Activated T-cell treated with anti-CD3 and anti-CD28 coated beads, Interleukin-2, amount 50 U/mL, for 72 hours (primary cell): Measurements from ENCODE around the gene PMEPA1. TPM values are rescaled to one million over a fixed set of nuclear protein-coding genes. Genes with fewer than 3 reads are reported as not detected.

Experiments
- ATAC-seq, 2 donors: fragments of 150-1000 bp; cut with Tn5 transposase; replicated peaks in 1 of 2; 2 replicates each; pipeline ENCODE4 v1.10.0; 2021; ENCODE audit warnings: moderate library complexity in 2 of 2, mild to moderate bottlenecking in 1 of 2
- DNase-seq, 2 donors: peaks; one replicate each; pipeline ENCODE4 v3.0.0; 2021 to 2022; ENCODE audit warnings: mixed read lengths in 1 of 2
- H3K27ac Mint-ChIP-seq: one replicate; pipeline ENCODE4 v1.8.0; 2022; ENCODE audit warnings: mild to moderate bottlenecking, moderate library complexity, mixed read lengths
- H3K27me3 Mint-ChIP-seq: one replicate; pipeline ENCODE4 v1.8.0; 2022; ENCODE audit warnings: low read depth, mixed read lengths
- H3K36me3 Mint-ChIP-seq, 2 donors: one replicate each; pipeline ENCODE4 v1.8.0; 2022; ENCODE audit warnings: mixed read lengths in 2 of 2, mild to moderate bottlenecking in 1 of 2; ENCODE audit not compliant: insufficient read depth in 2 of 2
- H3K4me1 Mint-ChIP-seq: one replicate; pipeline ENCODE4 v1.8.0; 2022; ENCODE audit warnings: low read depth, mixed read lengths
- H3K4me3 Mint-ChIP-seq, 2 donors: one replicate each; pipeline ENCODE4 v1.8.0; 2022; ENCODE audit warnings: mild to moderate bottlenecking in 2 of 2, mixed read lengths in 2 of 2, moderate library complexity in 2 of 2
- H3K9me3 Mint-ChIP-seq, 2 donors: one replicate each; pipeline ENCODE4 v1.8.0; 2022; ENCODE audit warnings: mixed read lengths in 2 of 2
- total RNA-seq, 2 donors: library from RNA; stranded (reverse); gene quantifications; one replicate each; pipeline ENCODE4 v1.2.3, GENCODE V29; 2022

The PMEPA1 gene
- total RNA-seq, 2 donors from 2014 or later, result 4.3 to 4.6 TPM

GRCh38 chr20:57605045-57605444 lies 104.8 kb downstream of the PMEPA1 start:
- no peaks in the 10 kb centered on the region for H3K36me3 Mint-ChIP-seq
- no peak overlapping the region for H3K27ac Mint-ChIP-seq
- H3K27me3 Mint-ChIP-seq, result no peaks in the 10 kb centered on the region
- no peaks in the 10 kb centered on the region for H3K9me3 Mint-ChIP-seq
- no peak for DNase-seq
- no peak overlapping the region for H3K4me3 Mint-ChIP-seq
- ATAC-seq, result no peak
- peaks cover 32% of the 10 kb centered on the region for H3K4me1 Mint-ChIP-seq

- Mint-ChIP-seq H3K4me3 (no peak overlapping the region), H3K36me3 (no peaks in the 10 kb centered on the region), H3K27ac (no peak overlapping the region), H3K27me3 (no peaks in the 10 kb centered on the region), H3K9me3 (no peaks in the 10 kb centered on the region), H3K4me1 (peaks cover 32% of the 10 kb centered on the region)
- DNase-seq, result no peak
- ATAC-seq, result no peak
Measured at GRCh38 chr20:57603120-57603519, 106.7 kb downstream of the PMEPA1 start.

- peaks cover 5% of the 10 kb centered on the region for H3K27me3 Mint-ChIP-seq
- no peak for ATAC-seq
- no peak overlapping the region for H3K4me3 Mint-ChIP-seq
Measured at GRCh38 chr20:57601737-57602136, 108.1 kb downstream of the PMEPA1 start.

GRCh38 chr20:57601211-57601570 lies 108.6 kb downstream of the PMEPA1 start:
- Mint-ChIP-seq H3K36me3 (no peaks in the 10 kb centered on the region), H3K27me3 (peaks cover 5% of the 10 kb centered on the region), H3K4me3 (no peak overlapping the region), H3K9me3 (no peaks in the 10 kb centered on the region), H3K27ac (no peak overlapping the region), H3K4me1 (peaks cover 25% of the 10 kb centered on the region)
- ATAC-seq, result peak; percentile 10 to 25
- no peak for DNase-seq

More at GRCh38 chr20:57601737-57602136, 108.1 kb downstream of the PMEPA1 start:
- H3K9me3 Mint-ChIP-seq, result no peaks in the 10 kb centered on the region
- H3K36me3 Mint-ChIP-seq, result no peaks in the 10 kb centered on the region
- DNase-seq, result no peak
- no peak overlapping the region for H3K27ac Mint-ChIP-seq
- peaks cover 26% of the 10 kb centered on the region for H3K4me1 Mint-ChIP-seq

GRCh38 chr20:57600320-57601210 lies 109.2 kb downstream of the PMEPA1 start:
- peaks cover 21% of the 10 kb centered on the region for H3K4me1 Mint-ChIP-seq
- H3K36me3 Mint-ChIP-seq, result no peaks in the 10 kb centered on the region
- ATAC-seq, result peak; percentile 78 to 84
- H3K4me3 Mint-ChIP-seq, result no peak overlapping the region
- no peaks in the 10 kb centered on the region for H3K9me3 Mint-ChIP-seq
- H3K27ac Mint-ChIP-seq, result no peak overlapping the region
- H3K27me3 Mint-ChIP-seq, result peaks cover 5% of the 10 kb centered on the region
- peak; percentile 51 to 54 for DNase-seq

GRCh38 chr20:57598491-57598890 lies 111.3 kb downstream of the PMEPA1 start:
- no peaks in the 10 kb centered on the region for H3K9me3 Mint-ChIP-seq
- H3K27me3 Mint-ChIP-seq, result peaks cover 8% of the 10 kb centered on the region
- no peak overlapping the region for H3K4me3 Mint-ChIP-seq
- peaks cover 14% of the 10 kb centered on the region for H3K4me1 Mint-ChIP-seq
- ATAC-seq (no peak), DNase-seq (no peak)
- H3K36me3 Mint-ChIP-seq, result no peaks in the 10 kb centered on the region
- H3K27ac Mint-ChIP-seq, result no peak overlapping the region

Other genes starting within 250 kb of the PMEPA1 start
- gene CTCFL, start 184.9 kb downstream of the PMEPA1 start, total RNA-seq, result not detected
- not detected for gene PCK1, start 148.9 kb downstream of the PMEPA1 start, total RNA-seq
- 1 to 10 TPM in 1 of 2 donors, under 1 TPM in 1; 0.70 to 1.6 TPM for gene ZBP1, start 89.6 kb downstream of the PMEPA1 start, total RNA-seq